GM12873 (cell line): ENCODE measurements around the gene PRKCA.

ENCODE experiments used
- TF ChIP-seq, protein P1 (sequence below): IDR thresholded peaks from 2 replicates; pipeline ENCODE4 v1.5.1; 2012; ENCODE audit warnings: low read depth, mild to moderate bottlenecking, moderate library complexity, low read length, control low read depth; ENCODE audit not compliant: insufficient read depth; ENCODE audit errors: missing control alignments

PRKCA gene

DNA sequence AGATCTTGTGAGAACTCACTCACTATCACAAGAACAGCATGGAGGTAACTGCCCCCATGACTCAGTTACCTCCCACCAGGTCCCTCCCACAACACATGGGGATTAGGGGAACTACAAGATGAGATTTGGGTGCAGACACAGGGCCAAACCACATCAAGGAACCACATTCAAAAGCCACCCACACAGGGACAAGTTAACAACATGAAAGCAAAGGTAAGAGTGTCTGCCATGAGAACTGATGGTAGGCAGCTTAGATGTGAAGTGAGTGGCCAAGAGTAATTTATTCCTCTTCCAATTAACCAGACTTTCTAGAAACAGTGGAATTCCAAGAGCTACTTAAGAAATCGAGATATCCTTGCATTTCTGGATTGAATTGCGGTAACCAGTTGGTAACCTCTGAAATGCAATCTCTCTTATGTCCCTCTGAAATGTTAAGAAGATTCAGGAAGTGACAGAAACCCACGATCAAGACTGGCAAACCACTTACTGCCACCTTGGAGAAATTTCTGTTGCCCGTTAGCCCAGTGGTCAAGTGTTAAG is 365.1 kb downstream of the PRKCA start:
- TF ChIP-seq, protein P1, sequence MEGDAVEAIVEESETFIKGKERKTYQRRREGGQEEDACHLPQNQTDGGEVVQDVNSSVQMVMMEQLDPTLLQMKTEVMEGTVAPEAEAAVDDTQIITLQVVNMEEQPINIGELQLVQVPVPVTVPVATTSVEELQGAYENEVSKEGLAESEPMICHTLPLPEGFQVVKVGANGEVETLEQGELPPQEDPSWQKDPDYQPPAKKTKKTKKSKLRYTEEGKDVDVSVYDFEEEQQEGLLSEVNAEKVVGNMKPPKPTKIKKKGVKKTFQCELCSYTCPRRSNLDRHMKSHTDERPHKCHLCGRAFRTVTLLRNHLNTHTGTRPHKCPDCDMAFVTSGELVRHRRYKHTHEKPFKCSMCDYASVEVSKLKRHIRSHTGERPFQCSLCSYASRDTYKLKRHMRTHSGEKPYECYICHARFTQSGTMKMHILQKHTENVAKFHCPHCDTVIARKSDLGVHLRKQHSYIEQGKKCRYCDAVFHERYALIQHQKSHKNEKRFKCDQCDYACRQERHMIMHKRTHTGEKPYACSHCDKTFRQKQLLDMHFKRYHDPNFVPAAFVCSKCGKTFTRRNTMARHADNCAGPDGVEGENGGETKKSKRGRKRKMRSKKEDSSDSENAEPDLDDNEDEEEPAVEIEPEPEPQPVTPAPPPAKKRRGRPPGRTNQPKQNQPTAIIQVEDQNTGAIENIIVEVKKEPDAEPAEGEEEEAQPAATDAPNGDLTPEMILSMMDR = no peak

DNA sequence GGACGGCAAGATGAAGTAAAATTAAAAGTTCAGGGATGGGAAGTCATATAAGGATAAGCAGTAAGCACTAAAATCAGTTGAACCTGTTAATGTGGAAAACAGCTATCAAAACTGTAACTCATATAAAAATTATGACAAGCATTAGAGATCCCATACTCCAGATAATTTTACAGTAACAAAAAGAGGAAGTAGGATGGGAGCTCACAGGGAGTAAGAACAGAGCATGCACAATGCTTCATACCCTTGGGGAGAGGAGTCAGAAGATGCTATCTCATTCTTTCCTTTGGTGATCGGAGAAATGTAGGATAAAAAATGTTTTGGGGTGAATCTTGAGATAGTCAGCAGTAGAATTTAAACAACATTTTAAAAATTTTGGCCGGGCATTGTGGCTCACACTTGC is 367.8 kb downstream of the PRKCA start:
- TF ChIP-seq, protein P1 = no peak

DNA sequence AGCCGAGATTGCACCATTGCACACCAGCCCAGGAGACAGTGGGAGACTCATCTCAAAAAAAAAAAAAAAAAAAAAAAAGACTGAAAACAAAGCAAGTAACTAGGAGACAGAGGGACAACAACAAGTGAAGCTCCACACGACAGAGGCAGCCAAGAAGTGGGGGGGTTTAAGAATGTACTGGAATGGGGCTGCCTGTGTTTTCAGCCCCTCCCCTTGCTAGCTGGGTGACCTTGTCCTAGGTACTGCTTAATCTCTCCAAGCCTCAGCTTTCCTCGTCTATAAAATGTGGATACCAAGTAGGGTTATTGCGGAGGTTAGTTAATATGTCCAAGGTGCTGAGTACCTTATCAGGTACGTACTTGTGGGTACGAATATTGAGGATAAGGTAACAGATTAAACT is 368.7 kb downstream of the PRKCA start:
- TF ChIP-seq, protein P1 = no peak

DNA sequence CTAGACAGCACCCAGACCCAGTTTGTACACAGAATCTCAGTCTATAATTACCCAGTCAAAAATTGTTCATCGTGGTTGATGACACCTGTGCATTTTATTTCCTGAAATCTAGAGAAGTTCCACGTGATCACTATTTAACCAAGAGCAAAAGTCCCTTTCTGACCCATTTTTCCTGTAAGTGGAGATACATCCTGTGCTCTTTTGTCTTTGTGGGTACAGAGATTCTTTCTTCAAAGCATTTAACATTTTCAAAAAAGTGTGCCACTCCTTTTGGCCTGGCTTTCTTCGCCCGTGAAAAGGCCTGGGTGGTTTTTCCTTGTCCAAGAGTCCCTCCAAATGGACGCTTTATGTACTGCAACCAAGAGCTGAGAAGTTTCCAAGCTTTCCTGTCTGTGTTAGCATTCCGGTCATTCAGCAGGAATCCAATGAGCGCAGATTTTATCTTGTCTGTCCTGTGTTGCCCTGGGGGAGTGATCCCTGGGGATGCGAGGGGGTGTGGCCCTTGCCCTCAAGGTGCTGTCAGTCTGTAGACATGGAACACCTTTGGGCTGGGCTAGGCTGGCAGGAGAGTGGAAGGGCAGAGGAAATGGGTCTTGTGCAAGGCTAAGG is 371.4 kb downstream of the PRKCA start:
- TF ChIP-seq, protein P1 = peak; percentile 49

DNA sequence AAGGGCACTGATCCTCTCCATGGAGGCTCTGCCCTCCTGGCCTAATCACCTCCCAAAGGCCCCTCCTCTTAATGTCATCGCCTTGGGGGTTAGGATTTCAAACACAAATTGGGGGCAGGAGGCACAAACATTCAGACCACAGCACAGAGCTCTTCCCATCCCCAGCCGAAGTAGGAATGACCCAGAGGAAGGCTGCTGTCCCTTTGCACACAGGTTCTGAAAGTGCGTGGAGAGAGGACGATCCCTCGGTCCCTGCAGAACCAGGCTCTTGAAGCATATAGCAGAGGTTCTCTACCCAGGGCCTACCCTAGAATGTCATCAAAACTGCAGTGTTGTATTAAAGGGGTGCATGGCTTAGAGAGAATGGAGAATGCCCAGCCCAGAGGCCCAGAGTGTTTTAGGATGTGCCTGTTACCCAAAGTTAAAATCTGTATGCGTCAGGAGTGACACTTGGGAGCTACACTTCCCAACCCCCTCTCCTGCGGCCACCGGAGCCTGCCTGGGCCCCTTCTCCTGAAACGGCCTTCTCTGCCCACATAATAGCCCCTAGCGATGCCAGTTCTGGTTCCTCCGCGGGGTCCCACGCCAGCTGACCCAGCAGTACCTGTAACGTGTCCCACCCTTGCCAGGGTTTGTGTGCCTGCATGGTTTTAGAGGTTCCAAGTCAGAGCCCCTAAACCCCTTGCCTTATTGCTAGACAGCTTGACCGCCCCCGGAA is 373.0 kb downstream of the PRKCA start:
- TF ChIP-seq, protein P1 = no peak

DNA sequence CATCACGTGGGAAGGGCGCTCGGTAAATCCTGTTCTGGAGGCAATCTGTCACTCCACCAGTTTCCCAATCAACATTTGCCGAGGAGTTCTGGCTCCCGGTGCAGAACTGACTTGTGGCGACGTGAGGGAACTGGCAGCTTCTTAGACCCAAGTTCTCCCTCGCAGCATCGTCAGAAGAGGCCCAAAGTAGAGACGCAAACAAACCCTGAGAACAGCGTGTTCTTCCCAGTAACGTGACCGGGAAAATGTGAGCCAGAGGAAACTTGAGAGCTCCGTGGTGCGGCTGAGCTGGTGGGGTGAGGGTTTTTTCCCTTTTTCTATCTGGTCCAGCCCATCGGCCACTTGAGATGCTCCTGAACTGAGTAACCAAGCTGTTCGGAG is 373.6 kb downstream of the PRKCA start:
- TF ChIP-seq, protein P1 = no peak

DNA sequence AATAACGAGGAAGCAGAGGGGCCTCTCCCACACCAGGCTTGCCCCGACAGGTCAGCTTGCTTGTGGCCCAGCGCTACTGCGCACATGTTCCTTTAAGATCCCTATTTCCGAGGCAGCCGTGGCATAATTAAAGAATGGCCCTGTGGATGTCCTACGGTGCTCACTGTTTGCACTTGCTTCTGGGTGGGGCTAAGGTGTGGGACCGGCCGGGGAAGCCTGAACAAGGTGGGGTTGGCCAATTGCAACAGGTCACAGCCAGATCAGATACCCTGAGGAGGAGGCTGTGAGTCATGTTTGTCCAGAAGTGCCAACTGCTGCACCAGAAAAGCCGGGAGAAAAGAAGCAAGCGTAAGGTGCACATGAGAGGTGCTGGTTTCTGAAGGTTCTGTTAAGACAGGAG is 374.0 kb downstream of the PRKCA start:
- TF ChIP-seq, protein P1 = no peak
